ENCODE data around the gene SMG9.

The SMG9 gene

DNA sequence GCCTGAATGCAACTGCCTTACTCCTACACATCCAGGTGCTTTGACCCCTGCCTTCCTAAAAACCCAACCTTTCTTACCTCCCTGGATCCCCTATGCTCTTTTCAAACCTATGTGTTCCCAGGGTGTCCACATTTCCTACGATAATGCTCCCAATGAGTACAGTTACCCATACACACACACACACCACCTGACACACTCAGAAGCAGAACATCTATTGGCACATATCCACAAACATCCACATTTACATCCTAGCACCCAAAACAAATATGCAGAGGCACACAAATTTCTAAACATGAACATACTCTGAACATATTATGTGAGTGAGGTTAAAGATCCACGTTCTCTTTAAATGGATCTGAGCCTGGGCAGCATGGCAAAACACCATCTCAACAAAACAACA lies 62.4 kb downstream of the SMG9 start:
- no peak overlapping the region for H3K18ac ChIP-seq (ENCODE audit: low read depth in 1 of 2, low read length in 2 of 2)
- no peak overlapping the region for H2AK5ac ChIP-seq (ENCODE audit: low read length, severe bottlenecking)
- no peaks in the 10 kb centered on the region for H3K79me1 ChIP-seq (replicated peaks; ENCODE audit: low read length, poor library complexity, severe bottlenecking)
- H2BK15ac ChIP-seq (ENCODE audit: low read depth, poor library complexity, severe bottlenecking): no peak overlapping the region
- H3K23ac ChIP-seq (ENCODE audit: low read length in 2 of 2): no peak overlapping the region
- 90% methylated on average over 1 of the region's 2 CpGs for WGBS
- H2BK12ac ChIP-seq (ENCODE audit: low read length in 2 of 2): no peak overlapping the region
- no peaks in the 10 kb centered on the region for H3K36me3 ChIP-seq (ENCODE audit: control insufficient read depth in 1 of 2, insufficient read depth in 2 of 2, low read depth in 1 of 2, low read length in 2 of 2)
- no peak overlapping the region for H2BK5ac ChIP-seq (ENCODE audit: low read depth, low read length, poor library complexity, severe bottlenecking)
- no peak overlapping the region for H3K4me2 ChIP-seq (ENCODE audit: low read length, poor library complexity, severe bottlenecking)
- H4K91ac ChIP-seq (ENCODE audit: low read length): no peak overlapping the region
- H3K4me3 ChIP-seq (ENCODE audit: insufficient read depth in 1 of 2, low read depth in 1 of 2, low read length in 2 of 2): no peak overlapping the region
- DNase-seq: no peak
- no peak overlapping the region for H4K8ac ChIP-seq (ENCODE audit: low read length)
- H2AFZ ChIP-seq (ENCODE audit: low read depth, low read length): no peak overlapping the region
- H2BK120ac ChIP-seq (ENCODE audit: low read depth, low read length): no peak overlapping the region
- H3K27ac ChIP-seq (ENCODE audit: low read length, poor library complexity, severe bottlenecking): no peak overlapping the region
- H3K4ac ChIP-seq (ENCODE audit: low read depth in 1 of 2, low read length in 2 of 2): no peak overlapping the region
- no peak overlapping the region for H3K9ac ChIP-seq (ENCODE audit: low read length)
- peaks cover 4% of the 10 kb centered on the region for H3K4me1 ChIP-seq (ENCODE audit: control insufficient read depth, insufficient read depth, low read depth, low read length)
- peaks cover 0 to 23% of the 10 kb centered on the region in 2 experiments for H3K27me3 ChIP-seq (ENCODE audit: control insufficient read depth in 1 of 2, insufficient read depth in 1 of 2, low read length in 2 of 2)
- H3K14ac ChIP-seq (ENCODE audit: low read length in 2 of 2): no peak overlapping the region
- peaks cover 32% of the 10 kb centered on the region for H3K9me3 ChIP-seq (ENCODE audit: control insufficient read depth, low read length)

DNA sequence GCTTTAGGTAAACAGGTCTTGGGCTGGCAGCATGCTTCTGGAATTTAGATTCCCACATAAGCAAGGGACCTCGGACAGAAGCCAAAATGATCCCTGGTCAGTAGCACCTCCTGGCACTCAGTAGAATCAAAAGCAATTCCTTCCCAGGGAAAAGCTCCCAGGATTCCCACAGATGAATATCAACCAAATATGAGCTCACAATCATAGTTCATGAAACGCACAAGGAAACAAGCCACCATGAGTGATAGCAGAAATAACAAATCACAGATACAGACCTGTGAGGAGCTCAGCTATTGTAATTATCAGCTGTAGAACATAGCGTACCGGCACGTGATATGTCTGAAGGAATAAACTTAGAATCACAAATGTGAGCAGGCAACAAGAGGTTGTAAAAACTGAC lies 63.0 kb downstream of the SMG9 start:
- Histone ChIP-seq H3K4me3 (ENCODE audit: insufficient read depth in 1 of 2, low read depth in 1 of 2, low read length in 2 of 2) (no peak overlapping the region), H2BK15ac (ENCODE audit: low read depth, poor library complexity, severe bottlenecking) (no peak overlapping the region), H3K9me3 (ENCODE audit: control insufficient read depth, low read length) (peaks cover 32% of the 10 kb centered on the region), H3K14ac (ENCODE audit: low read length in 2 of 2) (no peak overlapping the region), H2BK12ac (ENCODE audit: low read length in 2 of 2) (no peak overlapping the region), H4K8ac (ENCODE audit: low read length) (no peak overlapping the region), H3K4me1 (ENCODE audit: control insufficient read depth, insufficient read depth, low read depth, low read length) (peaks cover 9% of the 10 kb centered on the region), H3K4ac (ENCODE audit: low read depth in 1 of 2, low read length in 2 of 2) (no peak overlapping the region), H3K23ac (ENCODE audit: low read length in 2 of 2) (no peak overlapping the region), H3K79me1 (replicated peaks; ENCODE audit: low read length, poor library complexity, severe bottlenecking) (no peaks in the 10 kb centered on the region), H3K27ac (ENCODE audit: low read length, poor library complexity, severe bottlenecking) (no peak overlapping the region), H3K4me2 (ENCODE audit: low read length, poor library complexity, severe bottlenecking) (no peak overlapping the region), H3K27me3 (ENCODE audit: control insufficient read depth in 1 of 2, insufficient read depth in 1 of 2, low read length in 2 of 2) (peaks cover 0 to 17% of the 10 kb centered on the region in 2 experiments), H2BK120ac (ENCODE audit: low read depth, low read length) (no peak overlapping the region), H2BK5ac (ENCODE audit: low read depth, low read length, poor library complexity, severe bottlenecking) (no peak overlapping the region), H2AK5ac (ENCODE audit: low read length, severe bottlenecking) (no peak overlapping the region), H3K18ac (ENCODE audit: low read depth in 1 of 2, low read length in 2 of 2) (no peak overlapping the region), H2AFZ (ENCODE audit: low read depth, low read length) (no peak overlapping the region), H4K91ac (ENCODE audit: low read length) (no peak overlapping the region), H3K36me3 (ENCODE audit: control insufficient read depth in 1 of 2, insufficient read depth in 2 of 2, low read depth in 1 of 2, low read length in 2 of 2) (no peaks in the 10 kb centered on the region), H3K9ac (ENCODE audit: low read length) (no peak overlapping the region)
- no peak for DNase-seq
- 91% methylated on average over 5 of the region's 5 CpGs for WGBS

DNA sequence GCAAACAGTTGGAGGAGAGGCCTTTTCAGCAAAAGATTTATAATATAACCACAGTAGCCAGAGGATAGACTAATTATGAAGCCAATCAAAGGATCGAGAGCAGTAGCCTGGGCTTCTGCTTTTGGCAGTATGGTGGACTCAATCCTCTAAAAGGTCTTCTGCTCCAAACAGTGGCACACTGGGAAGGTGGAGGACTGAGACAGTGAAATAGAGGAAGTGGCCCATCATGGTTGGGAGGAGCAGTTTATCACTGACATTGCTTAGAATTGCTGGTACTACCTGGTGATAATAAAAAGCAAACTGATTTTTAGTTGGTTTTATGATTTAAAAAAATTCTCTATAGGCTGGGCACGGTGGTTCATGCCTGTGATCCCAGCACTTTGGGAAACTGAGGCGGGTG lies 63.9 kb downstream of the SMG9 start:
- no peak overlapping the region for H3K18ac ChIP-seq (ENCODE audit: low read depth in 1 of 2, low read length in 2 of 2)
- no peak overlapping the region for H2BK12ac ChIP-seq (ENCODE audit: low read length in 2 of 2)
- peaks cover 0 to 10% of the 10 kb centered on the region in 2 experiments for H3K27me3 ChIP-seq (ENCODE audit: control insufficient read depth in 1 of 2, insufficient read depth in 1 of 2, low read length in 2 of 2)
- peaks cover 27% of the 10 kb centered on the region for H3K9me3 ChIP-seq (ENCODE audit: control insufficient read depth, low read length)
- no peaks in the 10 kb centered on the region for H3K79me1 ChIP-seq (replicated peaks; ENCODE audit: low read length, poor library complexity, severe bottlenecking)
- H3K27ac ChIP-seq (ENCODE audit: low read length, poor library complexity, severe bottlenecking): no peak overlapping the region
- H2AK5ac ChIP-seq (ENCODE audit: low read length, severe bottlenecking): no peak overlapping the region
- H2AFZ ChIP-seq (ENCODE audit: low read depth, low read length): no peak overlapping the region
- H2BK5ac ChIP-seq (ENCODE audit: low read depth, low read length, poor library complexity, severe bottlenecking): no peak overlapping the region
- H3K4ac ChIP-seq (ENCODE audit: low read depth in 1 of 2, low read length in 2 of 2): no peak overlapping the region
- no peak overlapping the region for H3K4me2 ChIP-seq (ENCODE audit: low read length, poor library complexity, severe bottlenecking)
- H2BK120ac ChIP-seq (ENCODE audit: low read depth, low read length): no peak overlapping the region
- H3K9ac ChIP-seq (ENCODE audit: low read length): no peak overlapping the region
- no peak overlapping the region for H3K14ac ChIP-seq (ENCODE audit: low read length in 2 of 2)
- 82% methylated on average over 3 of the region's 3 CpGs for WGBS
- H3K4me1 ChIP-seq (ENCODE audit: control insufficient read depth, insufficient read depth, low read depth, low read length): peaks cover 13% of the 10 kb centered on the region
- no peak overlapping the region for H4K8ac ChIP-seq (ENCODE audit: low read length)
- H3K4me3 ChIP-seq (ENCODE audit: insufficient read depth in 1 of 2, low read depth in 1 of 2, low read length in 2 of 2): no peak overlapping the region
- no peaks in the 10 kb centered on the region for H3K36me3 ChIP-seq (ENCODE audit: control insufficient read depth in 1 of 2, insufficient read depth in 2 of 2, low read depth in 1 of 2, low read length in 2 of 2)
- no peak overlapping the region for H2BK15ac ChIP-seq (ENCODE audit: low read depth, poor library complexity, severe bottlenecking)
- DNase-seq: no peak
- H3K23ac ChIP-seq (ENCODE audit: low read length in 2 of 2): no peak overlapping the region
- no peak overlapping the region for H4K91ac ChIP-seq (ENCODE audit: low read length)

DNA sequence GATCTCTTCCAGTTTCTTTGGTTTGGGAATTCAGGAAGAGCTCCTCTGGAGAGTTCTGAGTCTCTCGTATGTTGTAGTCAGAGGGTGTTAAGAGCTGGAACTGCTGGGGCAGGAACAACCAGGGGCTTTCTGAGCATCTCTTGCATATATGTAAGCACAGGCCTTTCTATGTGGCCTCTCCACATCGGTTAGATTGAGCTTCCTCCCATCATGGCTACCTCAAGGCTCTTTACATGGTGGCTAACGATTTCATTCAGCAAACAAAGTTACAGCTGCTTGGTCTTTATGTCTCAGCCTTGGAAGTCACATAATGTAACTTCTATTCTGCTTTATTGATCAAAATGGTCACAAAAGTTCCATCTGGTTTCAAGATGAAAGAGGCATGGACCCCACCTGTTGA lies 64.3 kb downstream of the SMG9 start:
- no peak overlapping the region for H2BK120ac ChIP-seq (ENCODE audit: low read depth, low read length)
- H3K36me3 ChIP-seq (ENCODE audit: control insufficient read depth in 1 of 2, insufficient read depth in 2 of 2, low read depth in 1 of 2, low read length in 2 of 2): no peaks in the 10 kb centered on the region
- no peak overlapping the region for H2BK15ac ChIP-seq (ENCODE audit: low read depth, poor library complexity, severe bottlenecking)
- H3K27me3 ChIP-seq (ENCODE audit: control insufficient read depth in 1 of 2, insufficient read depth in 1 of 2, low read length in 2 of 2): peaks cover 0 to 10% of the 10 kb centered on the region in 2 experiments
- H2BK5ac ChIP-seq (ENCODE audit: low read depth, low read length, poor library complexity, severe bottlenecking): no peak overlapping the region
- peaks cover 26% of the 10 kb centered on the region for H3K9me3 ChIP-seq (ENCODE audit: control insufficient read depth, low read length)
- H2BK12ac ChIP-seq (ENCODE audit: low read length in 2 of 2): no peak overlapping the region
- H4K8ac ChIP-seq (ENCODE audit: low read length): no peak overlapping the region
- H3K4me2 ChIP-seq (ENCODE audit: low read length, poor library complexity, severe bottlenecking): no peak overlapping the region
- H2AK5ac ChIP-seq (ENCODE audit: low read length, severe bottlenecking): no peak overlapping the region
- no peak overlapping the region for H3K14ac ChIP-seq (ENCODE audit: low read length in 2 of 2)
- 73% methylated on average over 3 of the region's 3 CpGs for WGBS
- no peak overlapping the region for H3K4me3 ChIP-seq (ENCODE audit: insufficient read depth in 1 of 2, low read depth in 1 of 2, low read length in 2 of 2)
- no peak for DNase-seq
- no peak overlapping the region for H3K4ac ChIP-seq (ENCODE audit: low read depth in 1 of 2, low read length in 2 of 2)
- peaks cover 13% of the 10 kb centered on the region for H3K4me1 ChIP-seq (ENCODE audit: control insufficient read depth, insufficient read depth, low read depth, low read length)
- H3K23ac ChIP-seq (ENCODE audit: low read length in 2 of 2): no peak overlapping the region
- no peak overlapping the region for H2AFZ ChIP-seq (ENCODE audit: low read depth, low read length)
- H3K9ac ChIP-seq (ENCODE audit: low read length): no peak overlapping the region
- no peak overlapping the region for H3K18ac ChIP-seq (ENCODE audit: low read depth in 1 of 2, low read length in 2 of 2)
- no peaks in the 10 kb centered on the region for H3K79me1 ChIP-seq (replicated peaks; ENCODE audit: low read length, poor library complexity, severe bottlenecking)
- H4K91ac ChIP-seq (ENCODE audit: low read length): no peak overlapping the region
- no peak overlapping the region for H3K27ac ChIP-seq (ENCODE audit: low read length, poor library complexity, severe bottlenecking)

Data from mesenchymal stem cell (in vitro differentiated cells and primary cell).